Measurements from ENCODE around the gene ERBB4. TPM values are rescaled to one million over a fixed set of nuclear protein-coding genes. Genes with fewer than 3 reads are reported as not detected.

The ERBB4 gene
- total and polyA plus RNA-seq, 2 of the 8 experiments (the other 6 are each of a cell fraction or from before 2014, with no cell fraction given) = 0.34 to 1.3 TPM

GRCh38 chr2:212539072-212539880 lies 674 bp upstream of the ERBB4 start (continued):
- no peak for TF ChIP-seq CTCF (IDR thresholded peaks at IDR 0.05; ENCODE audit: control extremely low read depth in 1 of 3, insufficient read depth in 1 of 3, low read depth in 1 of 3, low read length in 3 of 3)
- TF ChIP-seq CREB1 (IDR thresholded peaks at IDR 0.05) = no peak
- TF ChIP-seq ATF3 (IDR thresholded peaks at IDR 0.05; ENCODE audit: insufficient read depth, low read depth, low read length) = no peak
- TF ChIP-seq SIN3A (conservative IDR thresholded peaks at IDR 0.05 in 1 of 2, IDR thresholded peaks at IDR 0.05 in 1 of 2; ENCODE audit: low read depth in 1 of 2, low read length in 2 of 2) = peak in 1 of 2 experiments; percentile 57; a peak in 1 of 4 replicates
- no peak for TF ChIP-seq RAD21 (IDR thresholded peaks at IDR 0.05 in 1 of 2, conservative IDR thresholded peaks at IDR 0.05 in 1 of 2; ENCODE audit: low read depth in 2 of 2, low read length in 2 of 2)
- TF ChIP-seq SP4 (IDR thresholded peaks at IDR 0.05; ENCODE audit: low read length) = no peak
- TF ChIP-seq POU5F1 (IDR thresholded peaks at IDR 0.05; ENCODE audit: low read depth, low read length) = no peak
- no peak for TF ChIP-seq RFX5 (IDR thresholded peaks at IDR 0.05; ENCODE audit: borderline replicate concordance, low read depth, low read length)
- TF ChIP-seq SRF (IDR thresholded peaks at IDR 0.05; ENCODE audit: low read depth, low read length) = no peak
